ENCODE measurements around the gene DOK5.

The DOK5 gene

DNA sequence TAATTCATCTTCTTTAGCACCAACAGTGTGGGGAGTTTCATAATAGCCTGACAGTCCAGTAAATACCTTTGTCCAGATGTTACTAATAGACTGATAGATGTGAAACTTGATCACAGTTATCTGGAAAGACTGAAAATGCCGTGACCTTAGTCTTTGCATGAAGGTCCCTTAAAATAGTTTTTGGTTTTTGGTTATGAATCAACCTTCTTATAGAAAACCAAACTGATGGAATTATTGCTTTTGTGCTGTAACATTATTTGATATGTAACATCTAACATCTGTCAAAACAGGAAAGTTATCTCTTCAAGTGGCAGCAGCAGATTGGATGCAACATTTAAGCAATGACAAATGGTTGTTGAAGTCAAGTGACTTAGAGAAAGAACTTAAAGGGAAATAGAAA, 190.4 kb downstream of the DOK5 start:
- Histone ChIP-seq H3K9me2 (replicated peaks; ENCODE audit: insufficient read depth, low read length) (no peaks in the 10 kb centered on the region), H3K4me3 (ENCODE audit: insufficient read depth, low read length, poor library complexity, severe bottlenecking) (no peak overlapping the region), H4K20me1 (ENCODE audit: low read depth, low read length) (no peaks in the 10 kb centered on the region), H3K36me3 (ENCODE audit: low read length) (no peaks in the 10 kb centered on the region), H3K27me3 (ENCODE audit: low read length) (peaks cover 3% of the 10 kb centered on the region; the same call in 1 of the 2 replicates), H3K9ac (ENCODE audit: low read length) (no peak overlapping the region), H3F3A (ENCODE audit: insufficient read depth) (no peaks in the 10 kb centered on the region), H3K79me2 (ENCODE audit: insufficient read depth, low read length) (no peaks in the 10 kb centered on the region), H3K4me2 (ENCODE audit: low read depth, low read length, poor library complexity, severe bottlenecking) (no peak overlapping the region), H2AFZ (ENCODE audit: low read depth, low read length, severe bottlenecking) (no peak overlapping the region), H3K9me3 (ENCODE audit: insufficient read depth, low read length) (no peaks in the 10 kb centered on the region), H3K27ac (ENCODE audit: low read depth, low read length) (no peak overlapping the region)
- no peak for TF ChIP-seq EZH2phosphoT487 (conservative IDR thresholded peaks at IDR 0.05; ENCODE audit: low read length)
- no peak for TF ChIP-seq CTCF (IDR thresholded peaks at IDR 0.05; ENCODE audit: insufficient read depth, low read length, poor library complexity, severe bottlenecking)

GRCh38 chr20:54668271-54669039, 193.1 kb downstream of the DOK5 start:
- H3K4me3 ChIP-seq (ENCODE audit: insufficient read depth, low read length, poor library complexity, severe bottlenecking) = no peak overlapping the region
- no peaks in the 10 kb centered on the region for H3K27me3 ChIP-seq (ENCODE audit: low read length)
- TF ChIP-seq EZH2phosphoT487 (conservative IDR thresholded peaks at IDR 0.05; ENCODE audit: low read length) (no peak), CTCF (IDR thresholded peaks at IDR 0.05; ENCODE audit: insufficient read depth, low read length, poor library complexity, severe bottlenecking) (peak; percentile 40)
- H3K9ac ChIP-seq (ENCODE audit: low read length) = no peak overlapping the region
- H3K9me3 ChIP-seq (ENCODE audit: insufficient read depth, low read length) = no peaks in the 10 kb centered on the region
- H4K20me1 ChIP-seq (ENCODE audit: low read depth, low read length) = no peaks in the 10 kb centered on the region
- no peak overlapping the region for H2AFZ ChIP-seq (ENCODE audit: low read depth, low read length, severe bottlenecking)
- H3K79me2 ChIP-seq (ENCODE audit: insufficient read depth, low read length) = no peaks in the 10 kb centered on the region
- H3F3A ChIP-seq (ENCODE audit: insufficient read depth) = no peaks in the 10 kb centered on the region
- no peaks in the 10 kb centered on the region for H3K36me3 ChIP-seq (ENCODE audit: low read length)
- H3K27ac ChIP-seq (ENCODE audit: low read depth, low read length) = no peak overlapping the region
- H3K4me2 ChIP-seq (ENCODE audit: low read depth, low read length, poor library complexity, severe bottlenecking) = no peak overlapping the region
- H3K9me2 ChIP-seq (replicated peaks; ENCODE audit: insufficient read depth, low read length) = no peaks in the 10 kb centered on the region

DNA sequence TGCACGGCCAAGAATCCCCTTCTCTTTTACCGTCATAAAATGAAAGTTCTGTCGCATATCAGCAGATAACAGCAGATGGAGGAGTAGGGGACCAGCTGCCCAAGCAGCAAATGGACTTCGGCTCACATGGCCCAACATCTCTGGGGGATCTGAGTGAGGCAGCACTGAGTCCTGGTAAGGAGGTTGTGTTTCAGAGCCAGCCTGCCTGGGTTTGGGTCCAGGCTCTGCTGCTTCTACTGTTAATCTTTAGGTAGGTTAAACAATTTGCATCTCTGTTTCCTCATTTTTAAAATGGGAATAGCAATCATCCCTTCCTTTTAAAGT, 193.6 kb downstream of the DOK5 start:
- TF ChIP-seq CTCF (IDR thresholded peaks at IDR 0.05; ENCODE audit: insufficient read depth, low read length, poor library complexity, severe bottlenecking) (no peak), EZH2phosphoT487 (conservative IDR thresholded peaks at IDR 0.05; ENCODE audit: low read length) (no peak)
- Histone ChIP-seq H3K4me3 (ENCODE audit: insufficient read depth, low read length, poor library complexity, severe bottlenecking) (no peak overlapping the region), H3K36me3 (ENCODE audit: low read length) (no peaks in the 10 kb centered on the region), H3K27ac (ENCODE audit: low read depth, low read length) (no peak overlapping the region), H2AFZ (ENCODE audit: low read depth, low read length, severe bottlenecking) (no peak overlapping the region), H3K27me3 (ENCODE audit: low read length) (no peaks in the 10 kb centered on the region), H3K79me2 (ENCODE audit: insufficient read depth, low read length) (no peaks in the 10 kb centered on the region), H4K20me1 (ENCODE audit: low read depth, low read length) (no peaks in the 10 kb centered on the region), H3F3A (ENCODE audit: insufficient read depth) (no peaks in the 10 kb centered on the region), H3K4me2 (ENCODE audit: low read depth, low read length, poor library complexity, severe bottlenecking) (no peak overlapping the region), H3K9me2 (replicated peaks; ENCODE audit: insufficient read depth, low read length) (no peaks in the 10 kb centered on the region), H3K9me3 (ENCODE audit: insufficient read depth, low read length) (no peaks in the 10 kb centered on the region), H3K9ac (ENCODE audit: low read length) (no peak overlapping the region)

Data from SU-DHL-6 (cell line).